ENCODE data around the gene PIK3C3.

GRCh38 chr18:41917181-41917580, 37.9 kb upstream of the PIK3C3 start:
- TF ChIP-seq CTCF (IDR thresholded peaks at IDR 0.05) = no peak
- TF ChIP-seq SIN3A (IDR thresholded peaks at IDR 0.05; ENCODE audit: borderline replicate concordance, insufficient read depth, low read depth, low read length) = no peak

Measured in Panc1 (cell line).